Ascending aorta (tissue), 2 donors: ENCODE data around the gene PRKRA. TPM values are rescaled to one million over a fixed set of nuclear protein-coding genes. Genes with fewer than 3 reads are reported as not detected.

Experiments
- DNase-seq, 2 donors: peaks; one replicate each; pipeline ENCODE4 v3.0.0-alpha.2; 2019; ENCODE audit warnings: low spot score in 2 of 2
- H3K27ac ChIP-seq, 2 donors: fragments of 200-600 bp; sonication (generic); one replicate each; pipeline ENCODE4 v1.5.1; 2016 to 2017; ENCODE audit warnings: mild to moderate bottlenecking in 1 of 2
- H3K27me3 ChIP-seq: fragments of 200-600 bp; sonication (generic); one replicate; pipeline ENCODE4 v1.5.1; 2017
- H3K36me3 ChIP-seq, 2 donors: fragments of 200-600 bp; sonication (generic); one replicate each; pipeline ENCODE4 v1.5.1; 2016
- H3K4me1 ChIP-seq, 2 donors: fragments of 200-600 bp; sonication (generic); one replicate each; pipeline ENCODE4 v1.5.1; 2016 to 2017; ENCODE audit warnings: mild to moderate bottlenecking in 1 of 2
- H3K4me3 ChIP-seq, 2 donors: fragments of 200-600 bp; sonication (generic); one replicate each; pipeline ENCODE4 v1.5.1; 2016 to 2017; ENCODE audit warnings: mild to moderate bottlenecking in 1 of 2
- H3K9me3 ChIP-seq, 2 donors: fragments of 200-600 bp; sonication (generic); one replicate each; pipeline ENCODE4 v1.5.1; 2016
- CTCF ChIP-seq, 3 experiments: fragments of 200-600 bp in 2 of 3; fragments of 450-650 bp in 1 of 3; sonication (generic) in 2 of 3; IDR thresholded peaks; one replicate each; pipeline ENCODE4 v1.5.1; 2016 to 2019; ENCODE audit warnings: antibody characterized with exemption in 3 of 3, mild to moderate bottlenecking in 1 of 3, moderate library complexity in 1 of 3
- intact Hi-C: fragments of 100-400 bp; cut with DNase I; formaldehyde crosslinking; loops from one replicate; pipeline ENCODE4 v1.15.1; 2023
- total RNA-seq: library from RNA; depleted of rRNA; stranded (reverse); fragments of >200 nt; gene quantifications from one replicate; pipeline ENCODE4 v1.1.0, GENCODE V29; 2016

PRKRA gene
- total RNA-seq, result 75.5 TPM

GRCh38 chr2:178450774-178451525 is at the start of gene PRKRA, which contains the start of gene PJVK:
PRKRA (minus strand) TSS chr2:178451175; CDS start chr2:178451030, 145 bp downstream.
PJVK (plus strand) TSS chr2:178451378; CDS start chr2:178453410, 2,032 bp downstream.
- Histone ChIP-seq H3K36me3 (peaks cover 5 to 6% of the 10 kb centered on the region in 2 donors), H3K9me3 (no peaks in the 10 kb centered on the region), H3K4me3 (peak within 1 kb of the TSS; percentile 93 to 96), H3K27me3 (no peaks in the 10 kb centered on the region), H3K27ac (peak within 1 kb of the TSS; percentile 98 to 99), H3K4me1 (peaks cover 7 to 20% of the 10 kb centered on the region in 2 donors)
- no peak for TF ChIP-seq CTCF (IDR thresholded peaks at IDR 0.05)
- peak; percentile 91 to 98 for DNase-seq
- intact Hi-C loops, result loop anchor here (1.0 to 5.0 kb wide), 5 partner anchors 27 to 1239 kb away; partner anchors contain the start of genes FKBP7 and HNRNPA3

GRCh38 chr2:178499640-178500039 is 48.7 kb upstream of the PRKRA start:
- no peaks in the 10 kb centered on the region for H3K27me3 ChIP-seq
- H3K27ac ChIP-seq, result no peak overlapping the region
- H3K36me3 ChIP-seq, result peaks cover 47 to 96% of the 10 kb centered on the region in 2 donors
- no peak for TF ChIP-seq CTCF (IDR thresholded peaks at IDR 0.05)
- H3K4me3 ChIP-seq, result no peak overlapping the region
- no peaks in the 10 kb centered on the region for H3K9me3 ChIP-seq
- DNase-seq, result no peak
- H3K4me1 ChIP-seq, result no peaks in the 10 kb centered on the region
- intact Hi-C loops, result no loop called here

- Histone ChIP-seq H3K9me3 (no peaks in the 10 kb centered on the region), H3K27ac (no peak overlapping the region), H3K36me3 (peaks cover 52 to 97% of the 10 kb centered on the region in 2 donors), H3K4me3 (no peak overlapping the region), H3K27me3 (no peaks in the 10 kb centered on the region), H3K4me1 (no peaks in the 10 kb centered on the region)
- no peak for TF ChIP-seq CTCF (IDR thresholded peaks at IDR 0.05)
- DNase-seq, result no peak
- intact Hi-C loops, result no loop called here
These were observed 47.2 kb upstream of the PRKRA start for GRCh38 chr2:178498137-178498536.

GRCh38 chr2:178496049-178496448 is 45.1 kb upstream of the PRKRA start:
- no peak overlapping the region for H3K4me3 ChIP-seq
- H3K4me1 ChIP-seq, result no peaks in the 10 kb centered on the region
- DNase-seq, result no peak
- intact Hi-C loops, result no loop called here
- no peak for TF ChIP-seq CTCF (IDR thresholded peaks at IDR 0.05)
- no peaks in the 10 kb centered on the region for H3K9me3 ChIP-seq
- H3K36me3 ChIP-seq, result peaks cover 51 to 90% of the 10 kb centered on the region in 2 donors
- H3K27ac ChIP-seq, result no peak overlapping the region
- H3K27me3 ChIP-seq, result no peaks in the 10 kb centered on the region

- Histone ChIP-seq H3K9me3 (no peaks in the 10 kb centered on the region), H3K27me3 (no peaks in the 10 kb centered on the region), H3K36me3 (peaks cover 46 to 69% of the 10 kb centered on the region in 2 donors), H3K4me1 (no peaks in the 10 kb centered on the region), H3K27ac (no peak overlapping the region), H3K4me3 (no peak overlapping the region)
- no peak for TF ChIP-seq CTCF (IDR thresholded peaks at IDR 0.05)
- intact Hi-C loops, result no loop called here
- DNase-seq, result no peak
These were observed 40.6 kb upstream of the PRKRA start for GRCh38 chr2:178491612-178492011.
